Chondrocyte (in vitro differentiated cells): ENCODE data around the gene INTS11. TPM values are rescaled to one million over a fixed set of nuclear protein-coding genes. Genes with fewer than 3 reads are reported as not detected.

Experiments
- DNase-seq: peaks from one replicate; pipeline ENCODE4 v3.0.0; 2021; ENCODE audit warnings: mixed read lengths, low spot score
- H3K27ac Mint-ChIP-seq: one replicate; pipeline ENCODE4 v1.8.0; 2021; ENCODE audit warnings: mild to moderate bottlenecking, moderate library complexity, mixed read lengths; ENCODE audit not compliant: unreplicated experiment
- H3K27me3 Mint-ChIP-seq: 2 replicates; pipeline ENCODE4 v1.8.0; 2021; ENCODE audit warnings: low read depth, mixed read lengths
- H3K36me3 Mint-ChIP-seq: 2 replicates; pipeline ENCODE4 v1.8.0; 2021; ENCODE audit warnings: low read depth, mixed read lengths
- H3K4me1 Mint-ChIP-seq: 2 replicates; pipeline ENCODE4 v1.8.0; 2021; ENCODE audit warnings: low read depth, mild to moderate bottlenecking, mixed read lengths
- H3K4me3 Mint-ChIP-seq: one replicate; pipeline ENCODE4 v1.8.0; 2021; ENCODE audit warnings: mild to moderate bottlenecking, moderate library complexity, mixed read lengths; ENCODE audit not compliant: unreplicated experiment
- H3K9me3 Mint-ChIP-seq: 2 replicates; pipeline ENCODE4 v1.8.0; 2021; ENCODE audit warnings: low read depth, mixed read lengths
- total RNA-seq: library from RNA; stranded (reverse); gene quantifications from 3 replicates; pipeline ENCODE4 v1.2.1, GENCODE V29; 2021
- TF ChIP-seq, protein P1 (sequence below): fragments of 200-600 bp; sonication (generic); IDR thresholded peaks from 2 replicates; pipeline ENCODE4 v1.5.0; 2021; ENCODE audit warnings: antibody characterized with exemption, mild to moderate bottlenecking, moderate library complexity

Gene INTS11
- total RNA-seq, 1 donor from 2014 or later, result 73.8 TPM

DNA sequence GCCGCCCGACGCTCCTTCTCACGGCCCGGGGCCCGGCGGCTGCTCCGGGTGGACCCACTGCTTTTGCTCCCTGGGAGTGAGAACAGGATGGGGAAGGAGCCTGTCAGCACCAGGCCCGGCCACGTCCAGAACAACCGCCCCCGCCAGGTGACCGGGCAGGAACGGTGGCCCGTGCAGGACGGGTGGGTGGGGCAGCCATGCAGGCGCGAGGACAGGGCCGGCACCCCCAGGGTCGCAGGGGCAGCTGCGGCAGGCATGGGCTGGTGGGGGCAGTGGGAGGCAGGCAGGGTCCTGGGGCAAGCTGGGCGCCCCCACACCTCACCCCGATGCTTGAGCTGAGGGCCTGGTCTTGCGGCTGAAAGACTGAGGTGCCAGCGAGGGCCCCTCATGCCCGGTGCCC is 12.0 kb upstream of the INTS11 start:
- H3K9me3 Mint-ChIP-seq, result no peaks in the 10 kb centered on the region
- TF ChIP-seq, protein P1, sequence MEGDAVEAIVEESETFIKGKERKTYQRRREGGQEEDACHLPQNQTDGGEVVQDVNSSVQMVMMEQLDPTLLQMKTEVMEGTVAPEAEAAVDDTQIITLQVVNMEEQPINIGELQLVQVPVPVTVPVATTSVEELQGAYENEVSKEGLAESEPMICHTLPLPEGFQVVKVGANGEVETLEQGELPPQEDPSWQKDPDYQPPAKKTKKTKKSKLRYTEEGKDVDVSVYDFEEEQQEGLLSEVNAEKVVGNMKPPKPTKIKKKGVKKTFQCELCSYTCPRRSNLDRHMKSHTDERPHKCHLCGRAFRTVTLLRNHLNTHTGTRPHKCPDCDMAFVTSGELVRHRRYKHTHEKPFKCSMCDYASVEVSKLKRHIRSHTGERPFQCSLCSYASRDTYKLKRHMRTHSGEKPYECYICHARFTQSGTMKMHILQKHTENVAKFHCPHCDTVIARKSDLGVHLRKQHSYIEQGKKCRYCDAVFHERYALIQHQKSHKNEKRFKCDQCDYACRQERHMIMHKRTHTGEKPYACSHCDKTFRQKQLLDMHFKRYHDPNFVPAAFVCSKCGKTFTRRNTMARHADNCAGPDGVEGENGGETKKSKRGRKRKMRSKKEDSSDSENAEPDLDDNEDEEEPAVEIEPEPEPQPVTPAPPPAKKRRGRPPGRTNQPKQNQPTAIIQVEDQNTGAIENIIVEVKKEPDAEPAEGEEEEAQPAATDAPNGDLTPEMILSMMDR, result no peak
- no peak overlapping the region for H3K27ac Mint-ChIP-seq
- H3K4me3 Mint-ChIP-seq, result no peak overlapping the region
- no peaks in the 10 kb centered on the region for H3K4me1 Mint-ChIP-seq
- DNase-seq, result no peak
- no peaks in the 10 kb centered on the region for H3K27me3 Mint-ChIP-seq
- peaks cover 3% of the 10 kb centered on the region for H3K36me3 Mint-ChIP-seq

DNA sequence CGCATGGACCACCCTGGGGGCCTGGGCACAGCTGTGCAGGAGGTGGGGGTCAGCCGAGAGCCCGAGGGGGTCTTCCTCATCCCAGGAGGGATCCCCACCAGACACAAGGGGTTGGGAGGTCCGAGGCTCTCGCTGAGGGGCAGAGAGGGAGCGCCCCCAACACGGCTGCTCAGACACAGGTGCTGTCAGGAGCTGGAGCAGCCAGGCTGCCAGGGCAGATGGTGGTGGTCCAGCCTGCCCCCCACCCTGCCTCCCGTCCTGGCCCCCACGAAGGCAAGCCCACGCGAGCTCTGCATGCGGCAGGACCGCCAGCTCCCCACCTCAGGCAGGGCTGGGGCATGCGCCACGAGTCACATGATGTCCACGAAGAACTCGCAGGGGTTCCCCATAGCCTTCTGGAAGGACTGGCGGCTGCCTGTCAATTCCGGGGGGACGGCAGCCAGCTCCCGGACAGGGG is 11.4 kb upstream of the INTS11 start:
- DNase-seq, result no peak
- Mint-ChIP-seq H3K36me3 (peaks cover 3% of the 10 kb centered on the region), H3K27me3 (no peaks in the 10 kb centered on the region), H3K9me3 (no peaks in the 10 kb centered on the region), H3K4me3 (no peak overlapping the region), H3K27ac (no peak overlapping the region), H3K4me1 (peaks cover 5% of the 10 kb centered on the region)
- TF ChIP-seq, protein P1, result no peak

DNA sequence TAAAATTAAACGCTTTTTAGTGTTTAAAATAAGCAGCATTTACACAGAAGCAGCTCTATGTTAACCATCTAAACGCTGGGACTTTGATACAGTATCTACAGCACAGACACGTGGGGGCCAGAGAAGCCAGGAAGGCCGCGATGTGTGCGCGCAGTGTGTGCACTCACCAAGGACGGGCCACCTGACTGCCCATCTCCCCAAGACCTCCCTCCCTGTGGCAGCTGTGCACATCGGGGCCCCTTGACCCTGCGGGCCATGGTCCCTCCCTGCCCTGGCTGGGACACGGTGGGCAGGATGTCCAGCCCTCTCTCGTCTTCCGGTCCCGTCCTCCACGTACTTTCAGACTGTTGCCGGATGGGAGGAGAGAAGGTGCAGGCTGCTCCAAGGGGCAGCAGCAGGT is 10.8 kb upstream of the INTS11 start:
- Mint-ChIP-seq H3K4me3 (no peak overlapping the region), H3K27ac (no peak overlapping the region), H3K4me1 (peaks cover 9% of the 10 kb centered on the region), H3K27me3 (no peaks in the 10 kb centered on the region), H3K9me3 (no peaks in the 10 kb centered on the region), H3K36me3 (no peaks in the 10 kb centered on the region)
- no peak for DNase-seq
- TF ChIP-seq, protein P1, result no peak

DNA sequence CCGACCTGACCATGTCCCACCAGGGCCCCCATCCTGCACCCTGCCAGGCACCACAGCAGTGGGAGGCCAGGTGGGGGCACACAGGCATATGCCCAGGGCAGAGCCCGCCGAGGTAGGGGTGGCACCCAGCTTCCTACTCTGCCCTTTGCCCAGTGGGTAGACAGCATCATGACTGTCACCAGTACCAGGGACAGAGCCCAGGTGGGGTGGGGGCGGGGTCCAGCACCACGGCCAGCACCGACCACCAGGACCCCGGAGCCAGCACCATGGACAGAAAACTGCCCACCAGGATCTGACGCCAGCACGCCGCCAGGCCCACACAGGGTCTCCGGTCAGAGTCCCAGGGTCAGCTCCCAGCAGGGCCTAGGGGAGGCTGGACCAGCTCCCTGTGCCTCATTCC is 10.4 kb upstream of the INTS11 start:
- Mint-ChIP-seq H3K27me3 (no peaks in the 10 kb centered on the region), H3K36me3 (no peaks in the 10 kb centered on the region), H3K9me3 (no peaks in the 10 kb centered on the region), H3K4me3 (no peak overlapping the region), H3K4me1 (peaks cover 9% of the 10 kb centered on the region), H3K27ac (no peak overlapping the region)
- TF ChIP-seq, protein P1, result no peak
- DNase-seq, result no peak

DNA sequence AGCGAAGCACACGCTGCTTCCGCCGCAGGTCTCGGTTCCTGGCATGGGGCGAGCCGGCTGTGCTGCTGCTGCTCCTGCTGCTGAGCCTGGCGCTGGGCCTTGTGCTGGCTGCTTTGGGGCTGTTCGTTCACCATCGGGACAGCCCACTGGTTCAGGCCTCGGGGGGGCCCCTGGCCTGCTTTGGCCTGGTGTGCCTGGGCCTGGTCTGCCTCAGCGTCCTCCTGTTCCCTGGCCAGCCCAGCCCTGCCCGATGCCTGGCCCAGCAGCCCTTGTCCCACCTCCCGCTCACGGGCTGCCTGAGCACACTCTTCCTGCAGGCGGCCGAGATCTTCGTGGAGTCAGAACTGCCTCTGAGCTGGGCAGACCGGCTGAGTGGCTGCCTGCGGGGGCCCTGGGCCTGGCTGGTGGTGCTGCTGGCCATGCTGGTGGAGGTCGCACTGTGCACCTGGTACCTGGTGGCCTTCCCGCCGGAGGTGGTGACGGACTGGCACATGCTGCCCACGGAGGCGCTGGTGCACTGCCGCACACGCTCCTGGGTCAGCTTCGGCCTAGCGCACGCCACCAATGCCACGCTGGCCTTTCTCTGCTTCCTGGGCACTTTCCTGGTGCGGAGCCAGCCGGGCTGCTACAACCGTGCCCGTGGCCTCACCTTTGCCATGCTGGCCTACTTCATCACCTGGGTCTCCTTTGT is 9.2 kb upstream of the INTS11 start:
- TF ChIP-seq, protein P1, result no peak
- no peaks in the 10 kb centered on the region for H3K36me3 Mint-ChIP-seq
- no peaks in the 10 kb centered on the region for H3K27me3 Mint-ChIP-seq
- DNase-seq, result no peak
- peaks cover 9% of the 10 kb centered on the region for H3K4me1 Mint-ChIP-seq
- H3K9me3 Mint-ChIP-seq, result no peaks in the 10 kb centered on the region
- H3K4me3 Mint-ChIP-seq, result no peak overlapping the region
- no peak overlapping the region for H3K27ac Mint-ChIP-seq
